H1 (cell line): ENCODE data around the gene PLPPR4. TPM values are rescaled to one million over a fixed set of nuclear protein-coding genes. Genes with fewer than 3 reads are reported as not detected.

Experiments
- CTCF ChIA-PET: fragments of 300-600 bp; sonication (Branson Sonifier 250); formaldehyde crosslinking; loops from one replicate; lab custom pipeline; 2021; ENCODE audit not compliant: partially characterized antibody; lab: Charles Lee
- POLR2A ChIA-PET: fragments of 300-600 bp; sonication (Branson Sonifier 250); formaldehyde crosslinking; loops from one replicate; lab custom pipeline; 2021; ENCODE audit warnings: inconsistent platforms; ENCODE audit not compliant: partially characterized antibody; lab: Charles Lee
- DNase-seq, 2 experiments: peaks; one replicate each; pipeline versions ENCODE4 v3.0.0 to v3.0.0-alpha.2; 2010 to 2022; ENCODE audit warnings: low spot score in 2 of 2, low read depth in 1 of 2, mixed read lengths in 1 of 2
- FAIRE-seq: peaks from 2 replicates; lab custom pipeline; 2011; peaks lifted over from hg19 to GRCh38; lab: Jason Lieb, UNC
- H2AFZ ChIP-seq: 2 replicates; pipeline ENCODE4 v1.8.1; 2012; ENCODE audit warnings: low read length, inconsistent platforms
- H2AK5ac ChIP-seq: 2 replicates; pipeline ENCODE4 v1.6.1; 2013; ENCODE audit warnings: low read depth, low read length
- H2BK120ac ChIP-seq: replicated peaks from 2 replicates; pipeline ENCODE3; 2013; ENCODE audit warnings: low read depth, low read length, inconsistent platforms
- H2BK12ac ChIP-seq: 2 replicates; pipeline ENCODE4 v1.6.1; 2013; ENCODE audit warnings: low read depth, low read length
- H2BK15ac ChIP-seq: 2 replicates; pipeline ENCODE4 v1.6.1; 2013; ENCODE audit warnings: low read length
- H2BK20ac ChIP-seq: 2 replicates; pipeline ENCODE4 v1.6.1; 2013; ENCODE audit warnings: low read length
- H2BK5ac ChIP-seq: 2 replicates; pipeline ENCODE4 v1.6.1; 2013; ENCODE audit warnings: low read depth, low read length
- H3K14ac ChIP-seq: 2 replicates; pipeline ENCODE4 v1.6.1; 2013; ENCODE audit warnings: inconsistent platforms; ENCODE audit not compliant: insufficient read length
- H3K18ac ChIP-seq: 2 replicates; pipeline ENCODE4 v1.6.1; 2013; ENCODE audit warnings: low read length; ENCODE audit errors: extremely low read depth
- H3K23ac ChIP-seq: 2 replicates; pipeline ENCODE4 v1.6.1; 2013; ENCODE audit warnings: inconsistent platforms; ENCODE audit not compliant: insufficient read length
- H3K23me2 ChIP-seq: 2 replicates; pipeline ENCODE4 v1.6.1; 2013; ENCODE audit warnings: low read depth, low read length
- H3K27ac ChIP-seq: 2 replicates; pipeline ENCODE4 v1.6.1; 2011; ENCODE audit warnings: low read depth, low read length, inconsistent platforms
- H3K27me3 ChIP-seq, 4 experiments: replicated peaks in 1 of 4; 1 replicate in 1 of 4; 2 replicates in 3 of 4; pipeline versions ENCODE4 v1.6.1 to v1.8.1; 2011 to 2013; ENCODE audit warnings: low read length in 3 of 4, mild to moderate bottlenecking in 3 of 4, inconsistent platforms in 2 of 4, mixed read lengths in 2 of 4, moderate library complexity in 1 of 4; ENCODE audit not compliant: control insufficient read depth in 3 of 4, insufficient read depth in 3 of 4; ENCODE audit errors: extremely low read depth in 1 of 4
- H3K36me3 ChIP-seq, 4 experiments: 2 replicates each; pipeline versions ENCODE4 v1.6.1 to v1.8.1; 2011 to 2013; ENCODE audit warnings: mild to moderate bottlenecking in 4 of 4, low read length in 3 of 4, moderate library complexity in 2 of 4, control low read depth in 1 of 4, inconsistent platforms in 1 of 4; ENCODE audit not compliant: insufficient read depth in 4 of 4, control insufficient read depth in 2 of 4
- H3K4ac ChIP-seq: replicated peaks from 2 replicates; pipeline ENCODE3; 2013; ENCODE audit warnings: low read length, low read depth, mixed read lengths, inconsistent platforms; ENCODE audit not compliant: insufficient read length
- H3K4me1 ChIP-seq, 4 experiments: replicated peaks in 1 of 4; 1 replicate in 1 of 4; 2 replicates in 3 of 4; pipeline versions ENCODE4 v1.6.1 to v1.8.1; 2011 to 2013; ENCODE audit warnings: low read length in 3 of 4, inconsistent platforms in 2 of 4, mixed read lengths in 1 of 4; ENCODE audit not compliant: insufficient read depth in 4 of 4, control insufficient read depth in 3 of 4
- H3K4me2 ChIP-seq, 2 experiments: 2 replicates each; pipeline versions ENCODE4 v1.6.1 to v1.8.1; 2011 to 2013; ENCODE audit warnings: low read depth in 2 of 2, low read length in 2 of 2, control low read depth in 1 of 2, inconsistent platforms in 1 of 2, mild to moderate bottlenecking in 1 of 2; ENCODE audit not compliant: insufficient read depth in 1 of 2
- H3K4me3 ChIP-seq, 4 experiments: fragments of 200-600, 300-600 bp in 1 of 4; sonication (generic), shearing (Covaris generic), sonication (Bioruptor Twin) in 1 of 4; 2 replicates each; pipeline versions ENCODE4 v1.5.1 to v1.8.1; 2011 to 2016; ENCODE audit warnings: low read length in 4 of 4, low read depth in 3 of 4, control low read depth in 2 of 4, inconsistent platforms in 2 of 4, mild to moderate bottlenecking in 2 of 4, mixed read lengths in 1 of 4, moderate library complexity in 1 of 4; ENCODE audit not compliant: insufficient read depth in 2 of 4; ENCODE audit errors: extremely low read depth in 1 of 4
- H3K56ac ChIP-seq: replicated peaks from 2 replicates; pipeline ENCODE3; 2013; ENCODE audit warnings: low read depth, mild to moderate bottlenecking, mixed read lengths, low read length, inconsistent platforms; ENCODE audit not compliant: insufficient read length
- H3K79me1 ChIP-seq: 2 replicates; pipeline ENCODE4 v1.6.1; 2013; ENCODE audit warnings: low read depth, low read length, control low read depth
- H3K79me2 ChIP-seq, 2 experiments: 2 replicates each; pipeline versions ENCODE4 v1.6.1 to v1.8.1; 2012 to 2013; ENCODE audit warnings: low read length in 2 of 2, mild to moderate bottlenecking in 2 of 2, inconsistent platforms in 1 of 2; ENCODE audit not compliant: insufficient read depth in 2 of 2, control insufficient read depth in 1 of 2
- H3K9ac ChIP-seq, 4 experiments: replicated peaks in 1 of 4; 1 replicate in 1 of 4; 2 replicates in 3 of 4; pipeline versions ENCODE4 v1.6.1 to v1.8.1; 2011 to 2013; ENCODE audit warnings: low read depth in 3 of 4, low read length in 3 of 4, control low read depth in 2 of 4, mild to moderate bottlenecking in 2 of 4, moderate library complexity in 2 of 4, inconsistent platforms in 1 of 4; ENCODE audit errors: extremely low read depth in 1 of 4
- H3K9me3 ChIP-seq, 2 experiments: 2 replicates each; pipeline versions ENCODE4 v1.6.1 to v1.8.1; 2012 to 2013; ENCODE audit warnings: mild to moderate bottlenecking in 2 of 2, moderate library complexity in 2 of 2, control low read depth in 1 of 2, inconsistent platforms in 1 of 2, low read depth in 1 of 2, low read length in 1 of 2, mixed read lengths in 1 of 2; ENCODE audit not compliant: insufficient read depth in 2 of 2
- H4K20me1 ChIP-seq, 2 experiments: replicated peaks in 1 of 2; 2 replicates each; pipeline versions ENCODE3 to v1.8.1; 2011 to 2013; ENCODE audit warnings: inconsistent platforms in 2 of 2, low read length in 2 of 2, mild to moderate bottlenecking in 1 of 2; ENCODE audit not compliant: insufficient read depth in 2 of 2, control insufficient read depth in 1 of 2
- H4K5ac ChIP-seq: 2 replicates; pipeline ENCODE4 v1.6.1; 2013; ENCODE audit warnings: low read length, low read depth, mixed read lengths, inconsistent platforms; ENCODE audit not compliant: insufficient read length
- H4K8ac ChIP-seq: 2 replicates; pipeline ENCODE4 v1.8.0; 2013; ENCODE audit warnings: mild to moderate bottlenecking, moderate library complexity, low read length, inconsistent platforms; ENCODE audit not compliant: insufficient read depth; ENCODE audit errors: extremely low read depth
- H4K91ac ChIP-seq: replicated peaks from 2 replicates; pipeline ENCODE3; 2013; ENCODE audit warnings: low read length, mixed read lengths, inconsistent platforms; ENCODE audit not compliant: insufficient read length
- CHD2 ChIP-seq: IDR thresholded peaks from 2 replicates; pipeline ENCODE4 v1.6.1; 2012; ENCODE audit warnings: low read length, improper control_type of control experiment
- EZH2 ChIP-seq: fragments of 200-600 bp; sonication (generic); IDR thresholded peaks from 2 replicates; pipeline ENCODE4 v1.7.1; 2012; ENCODE audit warnings: low read depth, mild to moderate bottlenecking, moderate library complexity, low read length, inconsistent platforms; ENCODE audit not compliant: severe bottlenecking
- HDAC2 ChIP-seq, 2 experiments: fragments of 300-600 bp in 1 of 2; sonication (generic) in 1 of 2; IDR thresholded peaks; 2 replicates each; pipeline ENCODE4 v1.6.1; 2011 to 2012; ENCODE audit warnings: low read depth in 2 of 2, low read length in 2 of 2, mild to moderate bottlenecking in 2 of 2, moderate library complexity in 2 of 2, borderline replicate concordance in 1 of 2, inconsistent platforms in 1 of 2
- KDM1A ChIP-seq: fragments of 200-600, 300-600 bp; sonication (generic); IDR thresholded peaks from 2 replicates; pipeline ENCODE4 v1.7.1; 2016; ENCODE audit warnings: mild to moderate bottlenecking, low read length, borderline replicate concordance
- PHF8 ChIP-seq: fragments of 200-600 bp; sonication (generic); conservative IDR thresholded peaks from 2 replicates; pipeline ENCODE4 v1.7.1; 2012; ENCODE audit warnings: low read depth, mild to moderate bottlenecking, inconsistent platforms, low read length, moderate library complexity
- POLR2AphosphoS5 ChIP-seq: IDR thresholded peaks from 2 replicates; pipeline ENCODE4 v1.6.1; 2011; ENCODE audit warnings: low read depth, low read length
- SP1 ChIP-seq: IDR thresholded peaks from 2 replicates; pipeline ENCODE4 v1.6.1; 2011; ENCODE audit warnings: low read depth, low read length
- SRF ChIP-seq: IDR thresholded peaks from 2 replicates; pipeline ENCODE4 v1.6.1; 2011; ENCODE audit warnings: mild to moderate bottlenecking, low read depth, low read length, moderate library complexity
- WGBS, 2 experiments: shearing (Covaris generic) in 1 of 2; methylation state at CpG; one replicate each; pipeline versions ENCODE4 v1.1.6 to v1.1.7; 2013 to 2015; ENCODE audit warnings: low lambda C conversion rate in 2 of 2, mixed read lengths in 2 of 2, inconsistent platforms in 1 of 2, low coverage in 1 of 2, missing lambda C conversion rate in 1 of 2; ENCODE audit not compliant: insufficient replicate concordance in 2 of 2, insufficient coverage in 1 of 2, insufficient read length in 1 of 2; ENCODE audit errors: extremely low coverage in 1 of 2, missing lambda C conversion rate in 1 of 2; 5-methylcytosine and 5-hydroxymethylcytosine counted together
- polyA plus RNA-seq, 7 experiments: library from polyadenylated mRNA; depleted of rRNA in 3 of 7; stranded (reverse) in 5 of 7; unstranded in 2 of 7; fragments of >200 nt in 5 of 7; fragments of 200-250 nt in 2 of 7; gene quantifications; 1 replicate in 5 of 7; 2 replicates in 1 of 7; 4 replicates in 1 of 7; pipeline versions ENCODE4 v1.2.1 to v1.2.3, GENCODE V29; 2011 to 2013; ENCODE audit warnings: missing spikeins in 2 of 7, mixed read lengths in 2 of 7
- total RNA-seq: library from RNA; stranded (reverse); fragmentation: NEBNext Ultra II Directional; extraction: Animal tissue kit (Norgen Biotek cat#: 25700); gene quantifications from 2 replicates; pipeline ENCODE4 v1.2.1, GENCODE V29; 2021
- TF ChIP-seq, protein P1 (sequence below), 3 experiments: IDR thresholded peaks; 1 replicate in 2 of 3; 2 replicates in 1 of 3; pipeline versions ENCODE4 v1.5.1 to v1.6.1; 2011; ENCODE audit warnings: low read length in 3 of 3, mild to moderate bottlenecking in 3 of 3, inconsistent platforms in 2 of 3, low read depth in 1 of 3, moderate library complexity in 1 of 3; ENCODE audit not compliant: insufficient read depth in 1 of 3; ENCODE audit errors: control extremely low read depth in 1 of 3

Gene PLPPR4
- total and polyA plus RNA-seq, 2 of the 8 experiments (the other 6 are each of a cell fraction or from before 2014, with no cell fraction given) = 0.74 to 2.2 TPM

DNA sequence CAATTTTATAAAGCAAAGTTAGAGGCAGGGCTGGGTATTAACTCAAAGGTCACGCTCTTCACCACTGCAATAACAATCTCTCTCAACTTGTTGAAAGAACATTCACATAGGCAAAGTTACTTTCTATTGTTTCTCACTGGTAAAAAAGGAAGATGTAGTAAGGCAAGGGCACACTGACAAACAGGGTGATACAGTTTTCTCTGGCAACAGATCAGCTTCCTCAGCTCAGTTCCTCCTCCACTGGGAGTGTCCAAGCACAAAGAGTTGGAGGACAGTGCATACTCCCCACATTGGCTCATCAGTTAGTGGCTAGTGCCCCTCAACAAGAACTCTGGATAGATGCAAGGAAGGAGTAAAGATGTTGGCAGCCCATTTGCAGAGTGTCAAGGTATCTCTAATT, 3.7 kb downstream of the PLPPR4 start:
- Histone ChIP-seq H3K36me3 (no peaks in the 10 kb centered on the region), H2BK20ac (no peak overlapping the region), H4K5ac (no peak overlapping the region), H2AFZ (no peak overlapping the region), H3K9me3 (no peaks in the 10 kb centered on the region), H3K79me1 (no peaks in the 10 kb centered on the region), H3K4me1 (no peaks in the 10 kb centered on the region; a peak in 2 of 7 replicates), H2AK5ac (no peak overlapping the region), H3K27me3 (peaks cover 3 to 16% (median 11%) of the 10 kb centered on the region in 4 experiments), H2BK12ac (no peak overlapping the region), H3K23me2 (peaks cover 12% of the 10 kb centered on the region), H3K4ac (no peak overlapping the region), H3K18ac (no peak overlapping the region), H2BK120ac (no peak overlapping the region), H3K4me3 (no peak overlapping the region), H4K20me1 (no peaks in the 10 kb centered on the region), H3K14ac (no peak overlapping the region), H3K23ac (no peak overlapping the region), H3K79me2 (no peaks in the 10 kb centered on the region), H3K27ac (no peak overlapping the region), H3K56ac (no peak overlapping the region), H2BK15ac (no peak overlapping the region), H2BK5ac (no peak overlapping the region), H4K8ac (no peak overlapping the region), H3K4me2 (no peak overlapping the region), H4K91ac (no peak overlapping the region), H3K9ac (no peak overlapping the region)
- POLR2A ChIA-PET = no interaction called here
- 96% methylated on average over 1 of the region's 1 CpG; no CpG with 5 or more reads in 1 of the 2 experiments for WGBS, 2 experiments
- no peak for TF ChIP-seq SP1
- TF ChIP-seq POLR2AphosphoS5 = no peak
- no peak for TF ChIP-seq HDAC2 (IDR thresholded peaks at IDR 0.05; ENCODE audit: borderline replicate concordance in 1 of 2, low read depth in 2 of 2, low read length in 2 of 2)
- no peak for TF ChIP-seq CHD2
- TF ChIP-seq KDM1A = no peak
- TF ChIP-seq SRF = no peak
- TF ChIP-seq PHF8 = no peak
- TF ChIP-seq EZH2 = no peak
- TF ChIP-seq, protein P1, sequence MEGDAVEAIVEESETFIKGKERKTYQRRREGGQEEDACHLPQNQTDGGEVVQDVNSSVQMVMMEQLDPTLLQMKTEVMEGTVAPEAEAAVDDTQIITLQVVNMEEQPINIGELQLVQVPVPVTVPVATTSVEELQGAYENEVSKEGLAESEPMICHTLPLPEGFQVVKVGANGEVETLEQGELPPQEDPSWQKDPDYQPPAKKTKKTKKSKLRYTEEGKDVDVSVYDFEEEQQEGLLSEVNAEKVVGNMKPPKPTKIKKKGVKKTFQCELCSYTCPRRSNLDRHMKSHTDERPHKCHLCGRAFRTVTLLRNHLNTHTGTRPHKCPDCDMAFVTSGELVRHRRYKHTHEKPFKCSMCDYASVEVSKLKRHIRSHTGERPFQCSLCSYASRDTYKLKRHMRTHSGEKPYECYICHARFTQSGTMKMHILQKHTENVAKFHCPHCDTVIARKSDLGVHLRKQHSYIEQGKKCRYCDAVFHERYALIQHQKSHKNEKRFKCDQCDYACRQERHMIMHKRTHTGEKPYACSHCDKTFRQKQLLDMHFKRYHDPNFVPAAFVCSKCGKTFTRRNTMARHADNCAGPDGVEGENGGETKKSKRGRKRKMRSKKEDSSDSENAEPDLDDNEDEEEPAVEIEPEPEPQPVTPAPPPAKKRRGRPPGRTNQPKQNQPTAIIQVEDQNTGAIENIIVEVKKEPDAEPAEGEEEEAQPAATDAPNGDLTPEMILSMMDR (IDR thresholded peaks at IDR 0.05; ENCODE audit: control extremely low read depth in 1 of 3, insufficient read depth in 1 of 3, low read depth in 1 of 3, low read length in 3 of 3) = no peak
- no peak for DNase-seq
- CTCF ChIA-PET = interaction anchor here (0.5 kb wide), 1 partner anchor 602 kb away, joined by 5 read pairs; no protein-coding TSS in a partner anchor
- FAIRE-seq = no peak
